Sigmoid colon (tissue), 7 donors: ENCODE measurements around the gene NAT9. TPM values are rescaled to one million over a fixed set of nuclear protein-coding genes. Genes with fewer than 3 reads are reported as not detected.
A peak's percentile ranks its signal among the peaks of the same experiment; 100 is the strongest.

Experiments
- DNase-seq: peaks from one replicate; pipeline ENCODE4 v3.0.0-alpha.2; 2019
- H3K27ac ChIP-seq, 4 donors: fragments of 200-600 bp; sonication (generic); one replicate each; pipeline ENCODE4 v1.5.1; 2016 to 2019; ENCODE audit warnings: mild to moderate bottlenecking in 1 of 4
- H3K27me3 ChIP-seq, 3 donors: fragments of 200-600 bp; sonication (generic); one replicate each; pipeline ENCODE4 v1.5.1; 2019; ENCODE audit warnings: mild to moderate bottlenecking in 1 of 3
- H3K36me3 ChIP-seq, 4 donors: fragments of 200-600 bp; sonication (generic); one replicate each; pipeline ENCODE4 v1.5.1; 2016 to 2019
- H3K4me1 ChIP-seq, 4 donors: fragments of 200-600 bp; sonication (generic); one replicate each; pipeline ENCODE4 v1.5.1; 2017 to 2019
- H3K4me3 ChIP-seq, 4 donors: fragments of 200-600 bp; sonication (generic); one replicate each; pipeline ENCODE4 v1.5.1; 2017 to 2019; ENCODE audit warnings: mild to moderate bottlenecking in 2 of 4, moderate library complexity in 1 of 4
- H3K9me3 ChIP-seq, 4 donors: fragments of 200-600 bp in 3 of 4; sonication (generic) in 3 of 4; one replicate each; pipeline versions ENCODE4 v1.5.1 to v1.6.1; 2013 to 2019
- CTCF ChIP-seq, 4 experiments: fragments of 450-650 bp in 3 of 4; fragments of 200-600 bp in 1 of 4; IDR thresholded peaks; one replicate each; pipeline ENCODE4 v1.5.1; 2016 to 2019; ENCODE audit warnings: antibody characterized with exemption in 4 of 4, mild to moderate bottlenecking in 3 of 4, moderate library complexity in 2 of 4
- EP300 ChIP-seq, 4 donors: sonication (generic); formaldehyde crosslinking; IDR thresholded peaks; one replicate each; pipeline ENCODE4 v1.6.1; 2017; ENCODE audit warnings: antibody characterized with exemption in 4 of 4
- POLR2A ChIP-seq, 2 donors: fragments of 450-650 bp; IDR thresholded peaks; one replicate each; pipeline ENCODE4 v1.6.1; 2016; ENCODE audit warnings: antibody characterized with exemption in 2 of 2, mild to moderate bottlenecking in 2 of 2, moderate library complexity in 2 of 2
- POLR2AphosphoS5 ChIP-seq, 4 donors: sonication (generic); formaldehyde crosslinking; IDR thresholded peaks; one replicate each; pipeline ENCODE4 v1.6.1; 2017; ENCODE audit warnings: antibody characterized with exemption in 4 of 4
- WGBS, 2 donors: extraction: QIAGEN DNeasy Blood & Tissue Kit; methylation state at CpG; one replicate each; pipeline ENCODE4 v1.1.7; 2013; 5-methylcytosine and 5-hydroxymethylcytosine counted together
- intact Hi-C: fragments of 100-400 bp; cut with DNase I; formaldehyde crosslinking; loops from one replicate; pipeline ENCODE4 v1.15.1; 2023
- polyA plus RNA-seq, 3 donors: library from polyadenylated mRNA; stranded (reverse); fragments of 200-250 nt; gene quantifications; one replicate each; pipeline ENCODE4 v1.2.3, GENCODE V29; 2013
- total RNA-seq, 4 donors: library from RNA; depleted of rRNA; stranded (reverse); fragments of >200 nt; gene quantifications; one replicate each; pipeline ENCODE4 v1.1.0, GENCODE V29; 2016
- donor health status: healthy with polysubstance abuse.
- donor health status: Bipolar disorder and iron deficiency.
- donor health status: healthy.

Gene NAT9
- total and polyA plus RNA-seq, 7 donors: 11.3 to 36.4 (median 16.1) TPM

- no peaks in the 10 kb centered on the region for H3K9me3 ChIP-seq
- no peak overlapping the region for H3K27ac ChIP-seq
- intact Hi-C loops: loop anchor here (10.0 kb wide), 1 partner anchor 174 kb away; the partner anchor contains the start of gene CD300H
- 8 to 14% methylated on average over 16 of the region's 16 CpGs for WGBS, 2 donors
- no peaks in the 10 kb centered on the region for H3K36me3 ChIP-seq
- H3K4me1 ChIP-seq: peaks cover 0 to 24% (median 17%) of the 10 kb centered on the region in 4 donors
- peak overlapping the region in 2 of 4 donors; percentile 16 to 24 for H3K4me3 ChIP-seq
- TF ChIP-seq EP300 (IDR thresholded peaks at IDR 0.05): no peak
- H3K27me3 ChIP-seq: peaks cover 22 to 86% (median 50%) of the 10 kb centered on the region in 3 donors
- no peak for DNase-seq
Observed at GRCh38 chr17:74738051-74738996, 37.8 kb downstream of the NAT9 start.

- TF ChIP-seq CTCF (IDR thresholded peaks at IDR 0.05) (peak in 1 of 4 experiments; percentile 14), EP300 (IDR thresholded peaks at IDR 0.05) (no peak)
- DNase-seq: no peak
- Histone ChIP-seq H3K4me3 (peak overlapping the region in 3 of 4 donors; percentile 16 to 28 (median 24)), H3K36me3 (no peaks in the 10 kb centered on the region), H3K4me1 (peaks cover 0 to 24% (median 17%) of the 10 kb centered on the region in 4 donors), H3K27ac (peak overlapping the region in 1 of 4 donors; percentile 65), H3K9me3 (no peaks in the 10 kb centered on the region), H3K27me3 (peaks cover 22 to 92% (median 57%) of the 10 kb centered on the region in 3 donors)
- WGBS, 2 donors: 2 to 4% methylated on average over 38 of the region's 38 CpGs
- intact Hi-C loops: loop anchor here (10.0 kb wide), 1 partner anchor 173 kb away; the partner anchor contains the start of gene CD300H
Observed at GRCh38 chr17:74737299-74738050, 38.7 kb downstream of the NAT9 start.

- TF ChIP-seq POLR2AphosphoS5 (IDR thresholded peaks at IDR 0.05) (no peak), CTCF (IDR thresholded peaks at IDR 0.05) (peak in 1 of 4 experiments; percentile 21), EP300 (IDR thresholded peaks at IDR 0.05) (no peak), POLR2A (IDR thresholded peaks at IDR 0.05) (no peak)
- Histone ChIP-seq H3K4me1 (peaks cover 0 to 24% (median 17%) of the 10 kb centered on the region in 4 donors), H3K27me3 (peaks cover 22 to 94% (median 59%) of the 10 kb centered on the region in 3 donors), H3K9me3 (no peaks in the 10 kb centered on the region), H3K27ac (peak within 1 kb of the TSS in 1 of 4 donors; percentile 65), H3K4me3 (peak within 1 kb of the TSS in 3 of 4 donors; percentile 16 to 28 (median 24)), H3K36me3 (no peaks in the 10 kb centered on the region)
- 1% methylated on average over 67 of the region's 67 CpGs for WGBS, 2 donors
- intact Hi-C loops: loop anchor here (10.0 kb wide), 1 partner anchor 172 kb away; the partner anchor contains the start of gene CD300H
- no peak for DNase-seq
Observed at GRCh38 chr17:74736513-74737298, 39.4 kb downstream of the NAT9 start, which contains the start of gene RAB37. RAB37 (plus strand) TSS chr17:74737256; CDS start chr17:74737273, 17 bp downstream.

- H3K4me1 ChIP-seq: peaks cover 0 to 24% (median 17%) of the 10 kb centered on the region in 4 donors
- no peaks in the 10 kb centered on the region for H3K36me3 ChIP-seq
- no peak overlapping the region for H3K4me3 ChIP-seq
- H3K27me3 ChIP-seq: peaks cover 22 to 86% (median 41%) of the 10 kb centered on the region in 3 donors
- DNase-seq: no peak
- no peak overlapping the region for H3K27ac ChIP-seq
- no peaks in the 10 kb centered on the region for H3K9me3 ChIP-seq
- intact Hi-C loops: loop anchor here (10.0 kb wide), 1 partner anchor 169 kb away; the partner anchor contains the start of gene CD300H
- TF ChIP-seq POLR2AphosphoS5 (IDR thresholded peaks at IDR 0.05) (no peak), EP300 (IDR thresholded peaks at IDR 0.05) (no peak), POLR2A (IDR thresholded peaks at IDR 0.05) (no peak), CTCF (IDR thresholded peaks at IDR 0.05) (no peak)
- WGBS, 2 donors: 84 to 94% methylated on average over 3 of the region's 3 CpGs
Observed at GRCh38 chr17:74734256-74734655, 41.9 kb downstream of the NAT9 start.
